ENCODE results near the gene CST1. TPM values are rescaled to one million over a fixed set of nuclear protein-coding genes. Genes with fewer than 3 reads are reported as not detected.
"Not testable (repeated sequence)": the region's sequence is repeated elsewhere in the genome, so short reads cannot be mapped to it uniquely, and the experiment has no call there.

CST1 gene
- polyA plus RNA-seq, 1 of the 3 experiments (the other 2 are of a cell fraction): not detected

- TF ChIP-seq EZH2phosphoT487 (IDR thresholded peaks at IDR 0.05; ENCODE audit: borderline replicate concordance, low read depth) (no peak), NFIC (IDR thresholded peaks at IDR 0.05; ENCODE audit: borderline replicate concordance) (no peak), SMC3 (IDR thresholded peaks at IDR 0.05; ENCODE audit: low read depth, low read length) (no peak), CHD2 (IDR thresholded peaks at IDR 0.05; ENCODE audit: low read length, partially characterized antibody) (no peak), TCF12 (IDR thresholded peaks at IDR 0.05) (no peak), CTCF (IDR thresholded peaks at IDR 0.05) (no peak), GABPA (IDR thresholded peaks at IDR 0.05; ENCODE audit: low read depth) (no peak), FOXJ3 (CRISPR knock-in tag; IDR thresholded peaks at IDR 0.05) (no peak), RCOR1 (IDR thresholded peaks at IDR 0.05; ENCODE audit: low read length) (no peak), TAF1 (IDR thresholded peaks at IDR 0.05; ENCODE audit: borderline replicate concordance, low read depth, low read length) (no peak), RAD21 (IDR thresholded peaks at IDR 0.05; ENCODE audit: low read length) (no peak), TEAD4 (IDR thresholded peaks at IDR 0.05; ENCODE audit: borderline replicate concordance, insufficient read depth) (no peak), RFX5 (IDR thresholded peaks at IDR 0.05; ENCODE audit: low read length) (no peak), EP300 (IDR thresholded peaks at IDR 0.05; ENCODE audit: borderline replicate concordance in 1 of 2, low read depth in 1 of 2, low read length in 1 of 2) (no peak), POLR2AphosphoS5 (IDR thresholded peaks at IDR 0.05; ENCODE audit: low read depth, low read length) (no peak)
- TF ChIP-seq, protein P1, sequence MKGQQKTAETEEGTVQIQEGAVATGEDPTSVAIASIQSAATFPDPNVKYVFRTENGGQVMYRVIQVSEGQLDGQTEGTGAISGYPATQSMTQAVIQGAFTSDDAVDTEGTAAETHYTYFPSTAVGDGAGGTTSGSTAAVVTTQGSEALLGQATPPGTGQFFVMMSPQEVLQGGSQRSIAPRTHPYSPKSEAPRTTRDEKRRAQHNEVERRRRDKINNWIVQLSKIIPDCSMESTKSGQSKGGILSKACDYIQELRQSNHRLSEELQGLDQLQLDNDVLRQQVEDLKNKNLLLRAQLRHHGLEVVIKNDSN (IDR thresholded peaks at IDR 0.05; ENCODE audit: borderline replicate concordance, low read depth): no peak
- TF ChIP-seq, protein P2, sequence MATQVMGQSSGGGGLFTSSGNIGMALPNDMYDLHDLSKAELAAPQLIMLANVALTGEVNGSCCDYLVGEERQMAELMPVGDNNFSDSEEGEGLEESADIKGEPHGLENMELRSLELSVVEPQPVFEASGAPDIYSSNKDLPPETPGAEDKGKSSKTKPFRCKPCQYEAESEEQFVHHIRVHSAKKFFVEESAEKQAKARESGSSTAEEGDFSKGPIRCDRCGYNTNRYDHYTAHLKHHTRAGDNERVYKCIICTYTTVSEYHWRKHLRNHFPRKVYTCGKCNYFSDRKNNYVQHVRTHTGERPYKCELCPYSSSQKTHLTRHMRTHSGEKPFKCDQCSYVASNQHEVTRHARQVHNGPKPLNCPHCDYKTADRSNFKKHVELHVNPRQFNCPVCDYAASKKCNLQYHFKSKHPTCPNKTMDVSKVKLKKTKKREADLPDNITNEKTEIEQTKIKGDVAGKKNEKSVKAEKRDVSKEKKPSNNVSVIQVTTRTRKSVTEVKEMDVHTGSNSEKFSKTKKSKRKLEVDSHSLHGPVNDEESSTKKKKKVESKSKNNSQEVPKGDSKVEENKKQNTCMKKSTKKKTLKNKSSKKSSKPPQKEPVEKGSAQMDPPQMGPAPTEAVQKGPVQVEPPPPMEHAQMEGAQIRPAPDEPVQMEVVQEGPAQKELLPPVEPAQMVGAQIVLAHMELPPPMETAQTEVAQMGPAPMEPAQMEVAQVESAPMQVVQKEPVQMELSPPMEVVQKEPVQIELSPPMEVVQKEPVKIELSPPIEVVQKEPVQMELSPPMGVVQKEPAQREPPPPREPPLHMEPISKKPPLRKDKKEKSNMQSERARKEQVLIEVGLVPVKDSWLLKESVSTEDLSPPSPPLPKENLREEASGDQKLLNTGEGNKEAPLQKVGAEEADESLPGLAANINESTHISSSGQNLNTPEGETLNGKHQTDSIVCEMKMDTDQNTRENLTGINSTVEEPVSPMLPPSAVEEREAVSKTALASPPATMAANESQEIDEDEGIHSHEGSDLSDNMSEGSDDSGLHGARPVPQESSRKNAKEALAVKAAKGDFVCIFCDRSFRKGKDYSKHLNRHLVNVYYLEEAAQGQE (IDR thresholded peaks at IDR 0.05; ENCODE audit: low read depth, low read length): no peak
- H3K9ac ChIP-seq: no peak overlapping the region
- no peaks in the 10 kb centered on the region for H3F3A ChIP-seq (replicated peaks; ENCODE audit: insufficient read depth)
- H3K4me3 ChIP-seq (ENCODE audit: low read depth in 2 of 2, low read length in 1 of 2): no peak overlapping the region
- DNase-seq: no peak
- no peaks in the 10 kb centered on the region for H3K79me2 ChIP-seq (ENCODE audit: insufficient read depth)
- no peaks in the 10 kb centered on the region for H3K9me2 ChIP-seq
- ChIA-PET POLR2A (no interaction called here), CTCF (no interaction called here)
- H2AFZ ChIP-seq (ENCODE audit: low read depth): no peak overlapping the region
- no peaks in the 10 kb centered on the region for H4K20me1 ChIP-seq (ENCODE audit: insufficient read depth)
- WGBS (ENCODE audit: low lambda C conversion rate): 10% methylated on average over 1 of the region's 1 CpG
- no peak overlapping the region for H3K4me2 ChIP-seq
- no peaks in the 10 kb centered on the region for H3K4me1 ChIP-seq (ENCODE audit: control insufficient read depth in 1 of 2, insufficient read depth in 2 of 2, low read depth in 1 of 2, low read length in 1 of 2)
- H3K27me3 ChIP-seq (ENCODE audit: insufficient read depth): no peaks in the 10 kb centered on the region; the same call in 1 of the 2 replicates
- H3K36me3 ChIP-seq (replicated peaks in 1 of 2; ENCODE audit: control insufficient read depth in 1 of 2, insufficient read depth in 2 of 2, low read length in 1 of 2): no peaks in the 10 kb centered on the region
- no peaks in the 10 kb centered on the region for H3K9me3 ChIP-seq
- H3K27ac ChIP-seq (ENCODE audit: low read depth in 2 of 2, low read length in 1 of 2): no peak overlapping the region
These were observed 28.8 kb downstream of the CST1 start for GRCh38 chr20:23721962-23722361.

- H3K9me2 ChIP-seq; CTCF ChIA-PET; H3K4me2 ChIP-seq; H3K4me1 ChIP-seq (ENCODE audit: control insufficient read depth in 1 of 2, insufficient read depth in 2 of 2, low read depth in 1 of 2, low read length in 1 of 2); DNase-seq; H4K20me1 ChIP-seq (ENCODE audit: insufficient read depth); H2AFZ ChIP-seq (ENCODE audit: low read depth); H3K79me2 ChIP-seq (ENCODE audit: insufficient read depth); H3K36me3 ChIP-seq (replicated peaks in 1 of 2; ENCODE audit: control insufficient read depth in 1 of 2, insufficient read depth in 2 of 2, low read length in 1 of 2); POLR2A ChIA-PET; H3K4me3 ChIP-seq (ENCODE audit: low read depth in 2 of 2, low read length in 1 of 2); H3K9me3 ChIP-seq; H3K27ac ChIP-seq (ENCODE audit: low read depth in 2 of 2, low read length in 1 of 2); H3F3A ChIP-seq (replicated peaks; ENCODE audit: insufficient read depth); H3K27me3 ChIP-seq (ENCODE audit: insufficient read depth); H3K9ac ChIP-seq: not testable (repeated sequence)
- 26% methylated on average over 9 of the region's 9 CpGs for WGBS (ENCODE audit: low lambda C conversion rate)
These were observed 31.4 kb downstream of the CST1 start for GRCh38 chr20:23719351-23719750.

DNA sequence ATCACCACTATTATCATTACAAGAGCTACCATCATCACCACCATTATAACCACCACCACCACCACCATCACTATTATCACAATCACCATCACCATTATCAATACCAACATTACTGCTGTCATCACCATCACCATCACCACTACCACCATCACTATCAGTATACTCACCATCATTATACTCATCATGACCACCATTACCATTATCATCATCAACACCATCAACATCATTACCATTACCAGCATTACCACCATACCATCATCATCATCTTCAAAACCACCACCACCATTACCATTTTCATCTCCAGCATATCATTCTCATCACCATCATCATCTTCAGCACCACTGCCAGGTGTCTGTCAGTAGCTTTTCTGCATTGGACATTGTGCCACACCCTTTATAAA is 39.0 kb downstream of the CST1 start:
- CTCF ChIA-PET: not testable (repeated sequence)

More for the DNA sequence above, 39.0 kb downstream of the CST1 start:
- H4K20me1 ChIP-seq (ENCODE audit: insufficient read depth); H3K9me3 ChIP-seq; POLR2A ChIA-PET; H3K27ac ChIP-seq (ENCODE audit: low read depth in 2 of 2, low read length in 1 of 2); H3K9me2 ChIP-seq; H2AFZ ChIP-seq (ENCODE audit: low read depth); H3K27me3 ChIP-seq (ENCODE audit: insufficient read depth); H3K4me1 ChIP-seq (ENCODE audit: control insufficient read depth in 1 of 2, insufficient read depth in 2 of 2, low read depth in 1 of 2, low read length in 1 of 2); H3K9ac ChIP-seq; H3K4me2 ChIP-seq; H3F3A ChIP-seq (replicated peaks; ENCODE audit: insufficient read depth); H3K79me2 ChIP-seq (ENCODE audit: insufficient read depth); H3K4me3 ChIP-seq (ENCODE audit: low read depth in 2 of 2, low read length in 1 of 2); DNase-seq; H3K36me3 ChIP-seq (replicated peaks in 1 of 2; ENCODE audit: control insufficient read depth in 1 of 2, insufficient read depth in 2 of 2, low read length in 1 of 2): not testable (repeated sequence)

All from SK-N-SH (cell line).